Mammary epithelial cell (primary cell): ENCODE data around the gene CRYBG3.

Experiments used
- CTCF ChIP-seq, 2 donors: IDR thresholded peaks in 1 of 2; conservative IDR thresholded peaks in 1 of 2; 2 replicates each; pipeline ENCODE4 v1.5.1; 2011 to 2012; ENCODE audit warnings: inconsistent platforms in 2 of 2, low read length in 2 of 2, mild to moderate bottlenecking in 2 of 2, control low read depth in 1 of 2, low read depth in 1 of 2; ENCODE audit not compliant: insufficient read depth in 1 of 2; ENCODE audit errors: extremely low read depth in 1 of 2
- EZH2 ChIP-seq: IDR thresholded peaks from 2 replicates; pipeline ENCODE4 v1.6.1; 2012; ENCODE audit warnings: low read length, inconsistent platforms, borderline replicate concordance

GRCh38 chr3:97916576-97916975 is 94.8 kb downstream of the CRYBG3 start:
- TF ChIP-seq CTCF (conservative IDR thresholded peaks at IDR 0.05 in 1 of 2, IDR thresholded peaks at IDR 0.05 in 1 of 2; ENCODE audit: extremely low read depth in 1 of 2, insufficient read depth in 1 of 2, low read depth in 1 of 2, low read length in 2 of 2) (no peak), EZH2 (no peak)
